Activated T-cell treated with anti-CD3 and anti-CD28 coated beads, Interleukin-2, amount 50 U/mL, for 72 hours (primary cell): Measurements from ENCODE around the gene GMDS. TPM values are rescaled to one million over a fixed set of nuclear protein-coding genes. Genes with fewer than 3 reads are reported as not detected.

Experiments
- ATAC-seq, 2 donors: fragments of 150-1000 bp; cut with Tn5 transposase; replicated peaks in 1 of 2; 2 replicates each; pipeline ENCODE4 v1.10.0; 2021; ENCODE audit warnings: moderate library complexity in 2 of 2, mild to moderate bottlenecking in 1 of 2
- DNase-seq, 2 donors: peaks; one replicate each; pipeline ENCODE4 v3.0.0; 2021 to 2022; ENCODE audit warnings: mixed read lengths in 1 of 2
- H3K27ac Mint-ChIP-seq: one replicate; pipeline ENCODE4 v1.8.0; 2022; ENCODE audit warnings: mild to moderate bottlenecking, moderate library complexity, mixed read lengths
- H3K27me3 Mint-ChIP-seq: one replicate; pipeline ENCODE4 v1.8.0; 2022; ENCODE audit warnings: low read depth, mixed read lengths
- H3K36me3 Mint-ChIP-seq, 2 donors: one replicate each; pipeline ENCODE4 v1.8.0; 2022; ENCODE audit warnings: mixed read lengths in 2 of 2, mild to moderate bottlenecking in 1 of 2; ENCODE audit not compliant: insufficient read depth in 2 of 2
- H3K4me1 Mint-ChIP-seq: one replicate; pipeline ENCODE4 v1.8.0; 2022; ENCODE audit warnings: low read depth, mixed read lengths
- H3K4me3 Mint-ChIP-seq, 2 donors: one replicate each; pipeline ENCODE4 v1.8.0; 2022; ENCODE audit warnings: mild to moderate bottlenecking in 2 of 2, mixed read lengths in 2 of 2, moderate library complexity in 2 of 2
- H3K9me3 Mint-ChIP-seq, 2 donors: one replicate each; pipeline ENCODE4 v1.8.0; 2022; ENCODE audit warnings: mixed read lengths in 2 of 2
- total RNA-seq, 2 donors: library from RNA; stranded (reverse); gene quantifications; one replicate each; pipeline ENCODE4 v1.2.3, GENCODE V29; 2022

The GMDS gene
- total RNA-seq, 2 donors from 2014 or later = 23.8 to 33.0 TPM

- Mint-ChIP-seq H3K4me3 (no peak overlapping the region), H3K27me3 (no peaks in the 10 kb centered on the region), H3K4me1 (no peaks in the 10 kb centered on the region), H3K27ac (no peak overlapping the region), H3K36me3 (no peaks in the 10 kb centered on the region), H3K9me3 (no peaks in the 10 kb centered on the region)
- ATAC-seq (no peak), DNase-seq (no peak)
Measured at GRCh38 chr6:1711136-1711535, 534.3 kb downstream of the GMDS start.

- no peaks in the 10 kb centered on the region for H3K27me3 Mint-ChIP-seq
- no peaks in the 10 kb centered on the region for H3K4me1 Mint-ChIP-seq
- no peak overlapping the region for H3K27ac Mint-ChIP-seq
- no peaks in the 10 kb centered on the region for H3K36me3 Mint-ChIP-seq
- H3K9me3 Mint-ChIP-seq = no peaks in the 10 kb centered on the region
- no peak for DNase-seq
- no peak overlapping the region for H3K4me3 Mint-ChIP-seq
- ATAC-seq = no peak
Measured at GRCh38 chr6:1709234-1709641, 536.2 kb downstream of the GMDS start.

GRCh38 chr6:1708820-1709219 is 536.6 kb downstream of the GMDS start:
- Mint-ChIP-seq H3K4me3 (no peak overlapping the region), H3K4me1 (no peaks in the 10 kb centered on the region), H3K9me3 (no peaks in the 10 kb centered on the region), H3K27ac (no peak overlapping the region), H3K27me3 (no peaks in the 10 kb centered on the region), H3K36me3 (no peaks in the 10 kb centered on the region)
- ATAC-seq (no peak), DNase-seq (no peak)

GRCh38 chr6:1708122-1708521 is 537.3 kb downstream of the GMDS start:
- H3K27ac Mint-ChIP-seq = no peak overlapping the region
- H3K4me3 Mint-ChIP-seq = no peak overlapping the region
- H3K36me3 Mint-ChIP-seq = no peaks in the 10 kb centered on the region
- no peak for ATAC-seq
- H3K9me3 Mint-ChIP-seq = no peaks in the 10 kb centered on the region
- no peaks in the 10 kb centered on the region for H3K27me3 Mint-ChIP-seq
- no peaks in the 10 kb centered on the region for H3K4me1 Mint-ChIP-seq
- no peak for DNase-seq

- no peak overlapping the region for H3K4me3 Mint-ChIP-seq
Measured at GRCh38 chr6:1705630-1706029, 539.8 kb downstream of the GMDS start.

GRCh38 chr6:1705183-1705582 is 540.2 kb downstream of the GMDS start:
- no peaks in the 10 kb centered on the region for H3K4me1 Mint-ChIP-seq
- ATAC-seq (no peak), DNase-seq (no peak)
- no peaks in the 10 kb centered on the region for H3K27me3 Mint-ChIP-seq
- H3K27ac Mint-ChIP-seq = no peak overlapping the region
- H3K9me3 Mint-ChIP-seq = no peaks in the 10 kb centered on the region
- no peaks in the 10 kb centered on the region for H3K36me3 Mint-ChIP-seq
- H3K4me3 Mint-ChIP-seq = no peak overlapping the region

More at GRCh38 chr6:1705630-1706029, 539.8 kb downstream of the GMDS start:
- H3K9me3 Mint-ChIP-seq = no peaks in the 10 kb centered on the region
- no peaks in the 10 kb centered on the region for H3K4me1 Mint-ChIP-seq
- DNase-seq = no peak
- no peak for ATAC-seq
- no peaks in the 10 kb centered on the region for H3K36me3 Mint-ChIP-seq
- no peaks in the 10 kb centered on the region for H3K27me3 Mint-ChIP-seq
- no peak overlapping the region for H3K27ac Mint-ChIP-seq

GRCh38 chr6:1704711-1705110 is 540.7 kb downstream of the GMDS start:
- ATAC-seq (no peak), DNase-seq (no peak)
- Mint-ChIP-seq H3K27me3 (no peaks in the 10 kb centered on the region), H3K36me3 (no peaks in the 10 kb centered on the region), H3K4me1 (no peaks in the 10 kb centered on the region), H3K4me3 (no peak overlapping the region), H3K27ac (no peak overlapping the region), H3K9me3 (no peaks in the 10 kb centered on the region)

GRCh38 chr6:1703923-1704322 is 541.5 kb downstream of the GMDS start:
- DNase-seq (no peak), ATAC-seq (no peak)
- Mint-ChIP-seq H3K27me3 (no peaks in the 10 kb centered on the region), H3K27ac (no peak overlapping the region), H3K9me3 (no peaks in the 10 kb centered on the region), H3K4me3 (no peak overlapping the region), H3K4me1 (no peaks in the 10 kb centered on the region), H3K36me3 (no peaks in the 10 kb centered on the region)

GRCh38 chr6:1703091-1703855 is 542.1 kb downstream of the GMDS start:
- Mint-ChIP-seq H3K4me3 (no peak overlapping the region), H3K27ac (no peak overlapping the region), H3K9me3 (no peaks in the 10 kb centered on the region), H3K36me3 (no peaks in the 10 kb centered on the region), H3K4me1 (no peaks in the 10 kb centered on the region), H3K27me3 (no peaks in the 10 kb centered on the region)
- ATAC-seq (no peak), DNase-seq (no peak)

- Mint-ChIP-seq H3K4me1 (no peaks in the 10 kb centered on the region), H3K36me3 (no peaks in the 10 kb centered on the region), H3K27me3 (no peaks in the 10 kb centered on the region), H3K27ac (no peak overlapping the region), H3K4me3 (no peak overlapping the region), H3K9me3 (no peaks in the 10 kb centered on the region)
- DNase-seq = no peak
- ATAC-seq = no peak
Measured at GRCh38 chr6:1702580-1703051, 542.8 kb downstream of the GMDS start.

- no peaks in the 10 kb centered on the region for H3K36me3 Mint-ChIP-seq
- H3K27ac Mint-ChIP-seq = no peak overlapping the region
- no peak overlapping the region for H3K4me3 Mint-ChIP-seq
- no peaks in the 10 kb centered on the region for H3K9me3 Mint-ChIP-seq
- H3K4me1 Mint-ChIP-seq = no peaks in the 10 kb centered on the region
- ATAC-seq (no peak), DNase-seq (no peak)
- H3K27me3 Mint-ChIP-seq = no peaks in the 10 kb centered on the region
Measured at GRCh38 chr6:1701668-1702353, 543.6 kb downstream of the GMDS start.

- H3K4me1 Mint-ChIP-seq = no peaks in the 10 kb centered on the region
- no peaks in the 10 kb centered on the region for H3K27me3 Mint-ChIP-seq
- DNase-seq = no peak
- H3K4me3 Mint-ChIP-seq = no peak overlapping the region
- H3K9me3 Mint-ChIP-seq = no peaks in the 10 kb centered on the region
- no peak overlapping the region for H3K27ac Mint-ChIP-seq
- H3K36me3 Mint-ChIP-seq = no peaks in the 10 kb centered on the region
- no peak for ATAC-seq
Measured at GRCh38 chr6:1700278-1700967, 545.0 kb downstream of the GMDS start.

- Mint-ChIP-seq H3K36me3 (no peaks in the 10 kb centered on the region), H3K9me3 (no peaks in the 10 kb centered on the region), H3K4me1 (no peaks in the 10 kb centered on the region), H3K27ac (no peak overlapping the region), H3K27me3 (no peaks in the 10 kb centered on the region), H3K4me3 (no peak overlapping the region)
- no peak for DNase-seq
- ATAC-seq = no peak
Measured at GRCh38 chr6:1698527-1698926, 546.9 kb downstream of the GMDS start.
